Measurements from ENCODE around the gene PRRX1.

DNA sequence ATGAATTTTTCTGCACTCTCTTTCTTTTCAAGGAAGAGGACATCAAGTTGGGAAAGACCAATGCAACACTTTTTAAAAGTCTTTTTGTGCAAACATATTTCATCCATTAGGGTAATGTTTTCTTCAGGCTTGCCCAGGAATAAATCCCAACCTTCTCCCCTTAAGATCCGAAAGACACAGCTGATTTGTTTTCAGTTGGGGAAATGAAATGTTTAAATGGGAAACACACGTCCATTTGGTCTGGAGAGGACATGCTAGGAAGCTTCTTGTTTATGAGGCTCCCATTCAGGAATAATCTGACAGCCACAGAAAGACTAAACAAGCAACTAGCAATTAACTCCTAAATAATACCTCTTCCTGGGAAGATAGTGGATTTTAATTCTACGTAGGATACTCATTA lies 91.9 kb downstream of the PRRX1 start:
- TF ChIP-seq GATA1 (IDR thresholded peaks at IDR 0.05; ENCODE audit: low read depth, low read length) = no peak
- no peak for TF ChIP-seq POLR2A (IDR thresholded peaks at IDR 0.05; ENCODE audit: low read length)

All from erythroblast (primary cell).